ENCODE results near the gene SRP72.

The SRP72 gene

DNA sequence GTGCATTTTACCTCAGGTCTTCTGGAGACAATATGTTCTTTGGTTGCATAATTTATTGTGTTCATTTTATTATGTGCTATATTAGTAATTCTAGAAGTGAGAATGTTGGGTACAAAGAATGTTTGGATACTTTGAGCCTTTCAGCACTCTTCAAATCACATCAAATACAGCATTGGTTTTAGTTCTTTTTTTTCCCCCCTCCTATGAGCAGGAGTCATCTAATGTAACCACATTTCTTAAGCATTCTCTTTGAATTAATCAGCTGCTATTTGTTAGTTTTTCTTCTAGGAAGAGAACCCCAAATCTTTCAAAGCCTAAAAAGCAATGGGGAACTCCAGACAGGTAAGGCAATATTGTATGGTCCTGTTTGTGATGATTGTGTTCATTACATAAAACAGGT, 84.9 kb downstream of the SRP72 start:
- DNase-seq: no peak
